HepG2 (cell line): Measurements from ENCODE around the gene HAT1. TPM values are rescaled to one million over a fixed set of nuclear protein-coding genes. Genes with fewer than 3 reads are reported as not detected.
A peak's percentile ranks its signal among the peaks of the same experiment; 100 is the strongest.

Experiments
- DMAP1 ChIP-seq: IDR thresholded peaks from 2 replicates; pipeline ENCODE4 v1.6.1; 2016
- ELF1 ChIP-seq: sonication (generic); formaldehyde crosslinking; IDR thresholded peaks from 2 replicates; pipeline ENCODE4 v1.4.0; 2020; ENCODE audit warnings: missing genetic modification reagents
- ELK4 ChIP-seq: sonication (generic); formaldehyde crosslinking; IDR thresholded peaks from 2 replicates; pipeline ENCODE4 v1.9.0; 2021; ENCODE audit warnings: missing genetic modification reagents, borderline replicate concordance
- HMGA1 ChIP-seq: sonication (generic); formaldehyde crosslinking; conservative IDR thresholded peaks from 2 replicates; pipeline ENCODE4 v1.4.0; 2020; ENCODE audit warnings: missing genetic modification reagents
- HNF4A ChIP-seq: sonication (generic); formaldehyde crosslinking; IDR thresholded peaks from 2 replicates; pipeline ENCODE4 v1.4.0; 2020; ENCODE audit warnings: missing genetic modification reagents
- IKZF1 ChIP-seq: fragments of 450-650 bp; IDR thresholded peaks from 2 replicates; pipeline ENCODE4 v1.7.1; 2016
- KLF12 ChIP-seq: sonication (generic); formaldehyde crosslinking; IDR thresholded peaks from 2 replicates; pipeline ENCODE4 v1.4.0; 2020; ENCODE audit warnings: missing genetic modification reagents, borderline replicate concordance
- PAXIP1 ChIP-seq: sonication (generic); formaldehyde crosslinking; conservative IDR thresholded peaks from 2 replicates; pipeline ENCODE4 v1.4.0; 2020; ENCODE audit warnings: mild to moderate bottlenecking, missing genetic modification reagents, moderate library complexity
- REL ChIP-seq: sonication (generic); formaldehyde crosslinking; conservative IDR thresholded peaks from 2 replicates; pipeline ENCODE4 v1.8.0; 2022; ENCODE audit warnings: mild to moderate bottlenecking, missing genetic modification reagents, moderate library complexity
- SP140L ChIP-seq: sonication (generic); formaldehyde crosslinking; IDR thresholded peaks from 2 replicates; pipeline ENCODE4 v1.4.0; 2020; ENCODE audit warnings: missing genetic modification reagents, borderline replicate concordance
- TEAD3 ChIP-seq: optimal IDR thresholded peaks from 2 replicates; pipeline ENCODE3; 2016; ENCODE audit warnings: borderline replicate concordance
- YEATS2 ChIP-seq: sonication (generic); formaldehyde crosslinking; IDR thresholded peaks from 2 replicates; pipeline ENCODE4 v1.4.0; 2020; ENCODE audit warnings: missing genetic modification reagents, borderline replicate concordance
- ZBTB1 ChIP-seq: sonication (generic); formaldehyde crosslinking; IDR thresholded peaks from 2 replicates; pipeline ENCODE4 v1.4.0; 2020; ENCODE audit warnings: missing genetic modification reagents, borderline replicate concordance
- ZBTB26 ChIP-seq: IDR thresholded peaks from 2 replicates; pipeline ENCODE4 v1.6.1; 2016; ENCODE audit warnings: missing compliant biosample characterization, missing genetic modification reagents, borderline replicate concordance
- ZNF136 ChIP-seq: sonication (generic); formaldehyde crosslinking; IDR thresholded peaks from 2 replicates; pipeline ENCODE4 v1.8.1; 2022; ENCODE audit warnings: low read depth, mild to moderate bottlenecking, moderate library complexity, missing genetic modification reagents
- ZNF430 ChIP-seq: sonication (generic); formaldehyde crosslinking; IDR thresholded peaks from 2 replicates; pipeline ENCODE4 v1.9.0; 2021; ENCODE audit warnings: mild to moderate bottlenecking, missing genetic modification reagents
- ZNF589 ChIP-seq: sonication (generic); formaldehyde crosslinking; conservative IDR thresholded peaks from 2 replicates; pipeline ENCODE4 v1.8.0; 2022; ENCODE audit warnings: mild to moderate bottlenecking, moderate library complexity, missing genetic modification reagents
- ZNF691 ChIP-seq: sonication (generic); formaldehyde crosslinking; IDR thresholded peaks from 2 replicates; pipeline ENCODE4 v1.4.0; 2020; ENCODE audit warnings: missing genetic modification reagents, low read depth, mild to moderate bottlenecking, borderline replicate concordance
- polyA plus RNA-seq, 8 experiments: library from polyadenylated mRNA; depleted of rRNA in 3 of 8; stranded (reverse) in 7 of 8; unstranded in 1 of 8; fragments of >200 nt; fragmentation: Illumina TruSeq in 4 of 8; extraction: Trizol in 4 of 8; gene quantifications; 2 replicates each; pipeline versions ENCODE4 v1.2.1 to v1.2.3, GENCODE V29; 2011 to 2016; ENCODE audit warnings: low read depth in 4 of 8, missing spikeins in 1 of 8, mixed read lengths in 1 of 8; ENCODE audit not compliant: insufficient read depth in 1 of 8
- total RNA-seq, 5 experiments: library from RNA; depleted of rRNA; stranded (reverse); fragments of >200 nt; fragmentation: Illumina TruSeq; extraction: Trizol; gene quantifications; 2 replicates each; pipeline ENCODE4 v1.2.3, GENCODE V29; 2016; ENCODE audit warnings: low read depth in 1 of 5
- TF ChIP-seq, protein P1 (sequence below): sonication (generic); formaldehyde crosslinking; IDR thresholded peaks from 2 replicates; pipeline ENCODE4 v1.4.0; 2020; ENCODE audit warnings: low read depth, mild to moderate bottlenecking, missing genetic modification reagents

HAT1 gene
- total and polyA plus RNA-seq, 2 of the 13 experiments (the other 11 are each of a cell fraction or from before 2014, with no cell fraction given), result 45.4 to 119 TPM

DNA sequence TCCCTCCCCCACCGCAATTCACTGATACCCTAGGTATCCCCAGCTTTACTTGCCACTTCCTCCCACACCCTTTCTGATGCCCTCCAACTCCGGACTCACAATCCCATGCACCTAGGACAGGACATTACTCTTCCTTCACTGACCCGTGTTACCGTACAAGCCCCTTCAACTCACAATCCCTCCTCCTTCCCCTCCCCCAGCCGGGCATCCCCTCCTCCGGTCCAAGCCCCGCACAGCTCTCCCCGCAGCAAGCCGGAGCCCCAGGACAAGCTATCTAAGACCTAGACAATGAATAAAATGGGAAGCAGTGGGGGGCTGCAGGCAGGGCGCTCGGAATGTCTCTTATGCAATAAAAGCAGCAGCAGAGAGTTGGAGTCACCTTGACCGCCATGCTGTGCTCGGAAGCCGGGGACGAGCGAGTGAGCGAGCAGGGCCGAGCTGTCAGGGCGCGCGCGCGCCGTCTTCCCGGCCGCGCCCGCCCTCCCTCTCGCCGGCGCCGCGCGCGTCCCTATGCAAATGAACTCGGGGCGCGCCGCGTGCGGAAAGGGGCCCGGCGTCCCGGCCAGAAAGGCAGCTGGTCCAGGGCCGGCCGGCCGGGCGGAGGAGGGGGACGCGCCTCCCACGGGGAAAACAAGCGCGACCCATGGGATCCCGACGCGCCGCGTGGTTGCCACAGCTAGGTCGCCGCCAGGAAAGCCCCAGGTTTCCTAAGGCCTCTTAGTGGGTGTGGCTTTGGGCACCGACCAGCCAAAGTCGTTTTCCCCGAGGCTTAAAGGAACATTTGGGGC lies 28.2 kb upstream of the HAT1 start, which contains the start of gene SLC25A12 (continued):
- TF ChIP-seq SP140L (CRISPR knock-in tag), result no peak
- no peak for TF ChIP-seq IKZF1
- no peak for TF ChIP-seq REL
- no peak for TF ChIP-seq KLF12 (CRISPR knock-in tag)
- peak; percentile 14 for TF ChIP-seq TEAD3
- TF ChIP-seq ELK4, result no peak
- TF ChIP-seq ZNF136 (CRISPR knock-in tag), result 0 out of 2 replicates have a peak, but pooled peaks have one; percentile 61
- TF ChIP-seq ELF1 (CRISPR knock-in tag), result no peak; the same call in 1 of the 2 replicates
- peak; percentile 31; the same call in 1 of the 2 replicates for TF ChIP-seq PAXIP1 (CRISPR knock-in tag)
- TF ChIP-seq ZNF430 (CRISPR knock-in tag), result peak; percentile 37; the same call in 1 of the 2 replicates
- TF ChIP-seq ZNF589 (CRISPR knock-in tag), result no peak
- no peak; the same call in 1 of the 2 replicates for TF ChIP-seq DMAP1 (CRISPR knock-in tag)
- no peak for TF ChIP-seq ZBTB1 (CRISPR knock-in tag)
- TF ChIP-seq ZBTB26 (CRISPR knock-in tag), result no peak
- TF ChIP-seq, protein P1, sequence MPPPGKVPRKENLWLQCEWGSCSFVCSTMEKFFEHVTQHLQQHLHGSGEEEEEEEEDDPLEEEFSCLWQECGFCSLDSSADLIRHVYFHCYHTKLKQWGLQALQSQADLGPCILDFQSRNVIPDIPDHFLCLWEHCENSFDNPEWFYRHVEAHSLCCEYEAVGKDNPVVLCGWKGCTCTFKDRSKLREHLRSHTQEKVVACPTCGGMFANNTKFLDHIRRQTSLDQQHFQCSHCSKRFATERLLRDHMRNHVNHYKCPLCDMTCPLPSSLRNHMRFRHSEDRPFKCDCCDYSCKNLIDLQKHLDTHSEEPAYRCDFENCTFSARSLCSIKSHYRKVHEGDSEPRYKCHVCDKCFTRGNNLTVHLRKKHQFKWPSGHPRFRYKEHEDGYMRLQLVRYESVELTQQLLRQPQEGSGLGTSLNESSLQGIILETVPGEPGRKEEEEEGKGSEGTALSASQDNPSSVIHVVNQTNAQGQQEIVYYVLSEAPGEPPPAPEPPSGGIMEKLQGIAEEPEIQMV, result no peak; the same call in 1 of the 2 replicates
- TF ChIP-seq HNF4A (CRISPR knock-in tag), result no peak
- no peak for TF ChIP-seq YEATS2 (CRISPR knock-in tag)
- TF ChIP-seq HMGA1 (CRISPR knock-in tag), result no peak
- 0 out of 2 replicates have a peak, but pooled peaks have one; percentile 38 for TF ChIP-seq ZNF691 (CRISPR knock-in tag)
